ENCODE data around the gene PDP2.
"Not testable (repeated sequence)": the region's sequence is repeated elsewhere in the genome, so short reads cannot be mapped to it uniquely, and the experiment has no call there.

PDP2 gene

GRCh38 chr16:66881964-66882508 lies 1.7 kb downstream of the PDP2 start:
- DNase-seq (ENCODE audit: insufficient read length, low spot score) (no peak), FAIRE-seq (no peak)

- DNase-seq (ENCODE audit: insufficient read length, low spot score) (no peak), FAIRE-seq (no peak)
These were observed 2.4 kb downstream of the PDP2 start for GRCh38 chr16:66882702-66883101.

GRCh38 chr16:66885491-66885890 lies 5.2 kb downstream of the PDP2 start:
- FAIRE-seq, result no peak

GRCh38 chr16:66886321-66886720 lies 6.0 kb downstream of the PDP2 start:
- DNase-seq (ENCODE audit: insufficient read length, low spot score) (no peak), FAIRE-seq (no peak)

More at GRCh38 chr16:66885491-66885890, 5.2 kb downstream of the PDP2 start:
- DNase-seq (ENCODE audit: insufficient read length, low spot score), result no peak

GRCh38 chr16:66886914-66887313 lies 6.6 kb downstream of the PDP2 start:
- FAIRE-seq (no peak), DNase-seq (ENCODE audit: insufficient read length, low spot score) (no peak)

GRCh38 chr16:66888647-66889615 lies 8.6 kb downstream of the PDP2 start:
- FAIRE-seq, result no peak
- no peak for DNase-seq (ENCODE audit: insufficient read length, low spot score)

GRCh38 chr16:66889622-66890021 lies 9.3 kb downstream of the PDP2 start:
- DNase-seq (ENCODE audit: insufficient read length, low spot score) (no peak), FAIRE-seq (no peak)

GRCh38 chr16:66890799-66891198 lies 10.5 kb downstream of the PDP2 start:
- FAIRE-seq (no peak), DNase-seq (ENCODE audit: insufficient read length, low spot score) (no peak)

- FAIRE-seq (no peak), DNase-seq (ENCODE audit: insufficient read length, low spot score) (no peak)
These were observed 11.0 kb downstream of the PDP2 start for GRCh38 chr16:66891360-66891759.

- no peak for DNase-seq (ENCODE audit: insufficient read length, low spot score)
- FAIRE-seq, result no peak
These were observed 11.5 kb downstream of the PDP2 start for GRCh38 chr16:66891797-66892196.

GRCh38 chr16:66894055-66894454 lies 13.7 kb downstream of the PDP2 start:
- DNase-seq (ENCODE audit: insufficient read length, low spot score) (no peak), FAIRE-seq (no peak)

- DNase-seq (ENCODE audit: insufficient read length, low spot score) (peak; percentile 83), FAIRE-seq (peak; percentile 97)
These were observed 14.8 kb downstream of the PDP2 start for GRCh38 chr16:66894948-66895688.

GRCh38 chr16:66895689-66895979 lies 15.3 kb downstream of the PDP2 start:
- FAIRE-seq (peak; percentile 33), DNase-seq (ENCODE audit: insufficient read length, low spot score) (no peak)

- DNase-seq (ENCODE audit: insufficient read length, low spot score) (no peak), FAIRE-seq (no peak)
These were observed 15.7 kb downstream of the PDP2 start for GRCh38 chr16:66895999-66896398.

- DNase-seq (ENCODE audit: insufficient read length, low spot score); FAIRE-seq: not testable (repeated sequence)
These were observed 16.4 kb downstream of the PDP2 start for GRCh38 chr16:66896682-66897081.

GRCh38 chr16:66898207-66898606 lies 17.9 kb downstream of the PDP2 start:
- no peak for DNase-seq (ENCODE audit: insufficient read length, low spot score)
- FAIRE-seq, result no peak

GRCh38 chr16:66898933-66899309 lies 18.6 kb downstream of the PDP2 start:
- FAIRE-seq, result no peak
- DNase-seq (ENCODE audit: insufficient read length, low spot score), result no peak

GRCh38 chr16:66899310-66899944 lies 19.1 kb downstream of the PDP2 start:
- no peak for DNase-seq (ENCODE audit: insufficient read length, low spot score)
- no peak for FAIRE-seq

GRCh38 chr16:66899945-66900710 lies 19.8 kb downstream of the PDP2 start:
- peak; percentile 38 for FAIRE-seq
- peak; percentile 81 for DNase-seq (ENCODE audit: insufficient read length, low spot score)

- DNase-seq (ENCODE audit: insufficient read length, low spot score) (no peak), FAIRE-seq (no peak)
These were observed 20.6 kb downstream of the PDP2 start for GRCh38 chr16:66900721-66901441.

Measured in HTR-8/SVneo (cell line).